SHP77 (cell line): Measurements from ENCODE around the gene GPR3.

Source experiments
- DNase-seq, 2 experiments: peaks; one replicate each; lab custom pipeline; 2025; lab: John Stamatoyannopoulos, UW

The GPR3 gene

DNA sequence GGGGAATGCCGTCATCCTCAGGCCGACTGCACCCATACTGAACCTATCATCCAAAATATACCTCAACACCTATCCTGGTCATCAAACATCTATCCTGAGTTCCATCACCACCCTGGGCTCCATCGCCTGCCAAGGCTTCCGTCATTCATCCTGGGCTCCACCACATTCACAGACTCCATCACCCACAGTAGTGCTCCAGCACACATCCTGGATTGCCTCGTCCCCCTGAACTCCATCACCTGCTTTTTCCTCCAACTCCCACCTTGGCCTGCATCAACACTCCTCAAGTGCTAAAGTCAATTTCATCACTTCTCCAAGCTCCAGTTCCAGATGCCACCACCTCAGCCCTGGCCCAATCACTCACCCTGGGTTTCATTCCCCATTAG is 33.5 kb upstream of the GPR3 start:
- no peak for DNase-seq

DNA sequence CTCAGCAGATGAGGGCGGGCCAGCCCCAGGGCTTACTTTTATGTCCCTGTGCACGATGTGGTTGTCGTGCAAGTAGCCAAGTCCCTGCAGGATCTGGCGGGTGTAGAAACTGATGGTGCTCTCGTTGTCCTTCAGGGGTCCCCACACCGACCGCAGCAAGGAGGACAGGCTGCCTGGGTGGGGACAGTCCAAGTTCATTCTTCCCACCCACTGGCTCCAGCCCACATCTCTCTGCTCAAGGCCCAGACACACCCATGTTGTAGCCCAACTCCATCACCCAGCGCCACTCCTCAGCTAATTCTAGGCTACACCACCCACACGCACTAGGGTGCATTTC is 32.6 kb upstream of the GPR3 start:
- DNase-seq = no peak

DNA sequence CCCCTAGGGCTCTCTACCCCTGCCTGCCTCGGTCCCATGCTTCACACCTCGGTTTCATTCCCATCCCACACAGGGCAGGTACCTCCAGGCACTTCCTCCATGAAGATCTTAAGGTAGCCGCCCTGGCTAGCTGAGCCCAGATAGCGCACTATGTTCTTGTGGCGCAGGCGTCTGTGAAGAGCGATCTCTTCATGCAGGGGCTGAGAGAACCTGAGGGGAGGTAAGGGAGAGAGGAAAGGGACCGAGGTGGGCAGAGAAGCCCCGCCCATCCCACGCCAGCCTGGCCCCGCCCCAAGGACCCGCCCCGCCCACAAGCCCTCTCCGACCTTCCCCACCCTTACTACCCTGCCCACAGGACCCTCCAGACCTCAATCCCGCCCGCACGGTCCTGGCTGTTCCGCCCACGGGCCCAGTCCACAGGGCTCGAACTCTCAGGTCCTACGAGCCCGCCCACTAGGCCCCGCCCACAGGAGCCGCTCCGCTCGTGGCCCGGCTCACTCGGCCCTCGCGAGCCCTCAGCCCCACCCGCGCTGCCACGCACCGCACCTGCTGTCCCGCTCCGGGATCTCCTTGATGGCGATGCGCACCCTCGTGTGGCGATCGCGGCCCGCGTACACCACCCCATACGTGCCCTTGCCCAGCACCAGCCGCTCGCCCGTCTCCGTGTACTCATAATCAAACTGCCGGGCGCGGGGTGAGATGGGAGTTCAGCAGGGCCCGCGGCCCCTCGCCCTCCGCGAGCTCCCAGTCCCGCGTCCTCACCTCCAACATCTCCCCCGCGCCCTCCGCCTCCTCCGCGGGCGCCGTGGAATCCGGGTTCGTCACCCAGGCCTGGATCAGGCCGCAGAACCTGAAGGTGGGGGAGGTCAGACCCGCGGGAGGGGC is 32.0 kb upstream of the GPR3 start:
- no peak for DNase-seq

DNA sequence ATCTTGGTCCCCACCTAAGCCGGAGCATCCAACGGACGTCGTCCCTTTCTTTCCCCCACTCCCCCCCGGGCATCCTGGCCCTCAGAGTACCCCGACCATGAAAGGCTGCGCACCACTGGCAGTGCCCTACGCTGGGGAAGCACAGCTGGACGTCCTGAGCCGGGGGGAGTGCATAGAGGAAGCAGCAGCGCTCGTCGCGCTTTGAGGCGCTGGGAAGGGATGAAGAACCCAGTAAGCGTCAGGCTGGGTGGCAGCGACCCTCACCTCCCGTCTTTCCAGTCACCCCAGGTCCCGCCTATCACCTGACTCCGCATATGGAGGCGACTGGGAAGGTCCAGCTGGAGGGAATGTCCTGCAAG is 31.4 kb upstream of the GPR3 start:
- DNase-seq = no peak

DNA sequence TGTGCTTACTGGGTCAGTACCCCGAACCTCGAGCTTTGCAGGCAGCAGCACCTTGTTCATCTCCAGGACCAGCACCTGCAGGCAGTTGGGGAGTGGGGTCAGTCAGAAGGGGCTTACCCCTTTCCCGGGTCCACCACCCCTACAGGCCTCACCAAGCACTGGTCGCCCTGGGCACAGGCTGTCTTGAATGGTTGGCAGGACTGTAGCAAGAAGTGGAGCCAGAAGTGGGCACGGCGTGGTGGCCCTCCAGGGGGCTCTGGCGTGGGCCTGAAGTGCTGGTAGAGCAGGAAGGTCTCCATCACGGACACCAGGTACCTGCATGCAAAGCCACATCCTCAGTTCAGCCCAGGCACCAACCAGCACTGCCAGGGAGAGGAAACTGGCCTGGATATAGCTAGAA is 30.9 kb upstream of the GPR3 start:
- no peak for DNase-seq

DNA sequence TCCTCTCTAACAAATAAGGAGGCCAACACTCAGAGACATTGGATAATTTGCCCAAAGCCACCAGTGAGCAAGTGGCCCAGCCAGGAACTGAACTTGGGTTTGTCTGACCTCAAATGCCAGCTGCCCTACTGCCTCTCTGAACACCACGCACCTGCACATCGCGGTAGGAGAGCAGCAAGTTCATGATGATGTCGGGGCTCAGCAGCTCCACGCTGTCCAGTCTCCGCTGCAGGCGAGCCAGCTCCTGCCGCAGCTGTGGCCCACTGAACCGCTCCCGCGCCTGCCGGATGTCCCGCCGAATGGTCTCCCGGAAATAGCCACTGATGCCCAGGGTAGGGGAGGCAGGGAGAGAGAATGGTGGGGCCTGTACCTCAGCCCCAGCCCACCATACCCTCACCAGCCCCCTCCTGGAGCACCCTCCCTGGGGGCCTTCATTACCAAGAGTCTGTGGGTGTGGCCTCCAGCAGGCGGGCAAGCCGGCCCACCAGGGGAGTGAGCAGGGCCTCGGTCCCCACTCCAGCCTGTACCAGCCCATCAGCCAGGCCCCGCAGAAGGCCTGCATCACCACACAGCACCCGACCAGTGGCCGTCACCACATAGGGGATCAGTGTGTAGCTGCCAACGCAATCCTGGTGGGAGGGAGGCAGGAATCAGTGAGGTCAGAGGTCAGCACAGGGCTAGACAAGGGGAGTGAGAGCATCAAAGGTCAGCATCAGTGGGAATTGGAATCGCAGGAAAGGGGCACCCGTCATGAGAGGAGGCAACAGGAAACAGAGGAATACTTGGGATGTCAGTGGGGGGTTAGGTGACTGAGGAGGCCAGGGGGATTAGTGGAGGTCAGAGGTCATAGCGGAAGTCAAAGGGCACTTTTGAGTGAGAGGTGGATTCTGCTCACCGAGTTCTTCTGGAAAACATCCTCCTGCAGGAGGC is 28.4 kb upstream of the GPR3 start:
- DNase-seq = no peak

DNA sequence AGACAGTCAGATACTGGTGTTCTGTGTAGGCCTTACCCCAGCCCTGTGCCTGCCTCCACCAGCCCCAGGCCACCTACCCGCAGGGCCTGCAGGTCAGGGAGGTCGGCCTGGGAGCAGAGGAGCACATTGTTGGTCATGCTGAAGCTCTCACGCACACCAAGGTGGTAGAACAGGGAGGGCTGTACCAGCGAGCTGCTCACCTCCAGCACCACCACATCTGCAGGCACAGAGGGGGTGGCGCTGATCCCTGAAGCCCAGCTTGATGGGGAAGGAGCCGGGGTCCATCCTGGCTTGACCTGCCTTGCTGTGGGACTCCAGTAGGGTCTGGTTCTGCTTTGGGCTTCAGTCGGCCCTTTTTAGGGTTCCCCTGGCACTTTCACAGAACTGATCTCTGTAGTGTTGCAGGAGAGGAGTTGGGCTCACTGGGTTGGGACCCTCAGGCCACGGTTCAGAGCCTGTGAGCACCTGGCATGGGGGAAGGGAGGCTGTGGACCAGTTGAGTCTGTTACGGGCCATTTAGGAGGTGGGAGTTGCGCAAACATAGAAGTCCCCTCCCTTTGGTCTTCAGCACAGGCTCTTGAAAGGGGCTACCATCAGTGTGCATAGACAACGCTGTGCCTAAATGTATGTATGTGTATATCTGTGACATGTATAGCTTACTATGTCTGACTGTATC is 27.6 kb upstream of the GPR3 start:
- DNase-seq = no peak

DNA sequence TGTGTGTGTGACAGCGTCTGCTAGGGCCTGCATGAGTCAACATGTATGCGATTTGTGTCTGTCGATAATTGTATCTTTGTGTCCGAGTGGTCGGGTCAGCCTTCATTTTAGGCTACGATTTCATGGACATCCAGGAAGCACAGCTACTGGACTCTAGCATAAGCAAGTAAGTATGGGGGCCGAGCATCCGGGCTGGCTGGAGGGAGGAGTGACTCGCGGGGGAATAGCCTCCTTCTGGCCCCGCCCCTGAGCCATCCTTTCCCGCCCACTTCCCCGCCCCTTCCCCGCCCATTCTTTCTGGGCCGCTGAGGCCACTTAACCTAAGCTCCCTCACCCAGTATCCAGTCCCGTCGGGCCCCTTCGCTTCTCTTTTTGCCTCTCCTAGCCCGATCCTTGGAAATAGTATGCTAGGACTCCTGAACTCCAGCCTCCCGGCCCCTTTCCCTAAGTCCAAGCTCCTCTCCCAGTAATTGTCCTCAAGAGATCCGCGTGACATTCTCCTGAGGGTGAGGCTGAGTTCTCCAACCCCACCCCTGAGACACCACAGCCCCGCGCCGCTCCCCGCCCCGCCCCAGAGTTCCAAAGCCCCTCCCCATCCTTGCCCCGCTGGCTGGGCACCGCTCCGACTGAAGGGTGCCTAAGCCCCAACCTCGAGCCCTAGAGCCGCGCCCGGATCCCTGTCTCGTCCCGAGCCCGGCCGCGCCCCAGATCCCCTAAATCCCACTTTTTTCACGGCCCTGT is 26.9 kb upstream of the GPR3 start:
- DNase-seq = peak; percentile 72 to 74

DNA sequence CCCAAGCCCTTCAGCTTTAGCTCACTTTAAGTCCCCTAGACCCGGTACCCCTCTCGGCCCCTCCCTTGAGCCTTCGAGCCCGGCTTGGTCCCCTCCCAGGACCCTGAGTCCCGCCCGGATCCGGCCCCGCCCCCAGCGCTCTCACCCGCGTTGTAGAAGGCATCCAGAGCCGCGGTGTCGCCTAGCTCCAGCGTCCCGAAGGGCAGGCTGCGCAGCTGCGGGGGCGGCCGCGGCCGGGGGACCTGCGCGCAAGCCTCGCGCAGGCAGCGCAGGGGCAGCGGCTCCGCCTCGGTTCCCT is 26.4 kb upstream of the GPR3 start:
- peak; percentile 64 to 65 for DNase-seq

DNA sequence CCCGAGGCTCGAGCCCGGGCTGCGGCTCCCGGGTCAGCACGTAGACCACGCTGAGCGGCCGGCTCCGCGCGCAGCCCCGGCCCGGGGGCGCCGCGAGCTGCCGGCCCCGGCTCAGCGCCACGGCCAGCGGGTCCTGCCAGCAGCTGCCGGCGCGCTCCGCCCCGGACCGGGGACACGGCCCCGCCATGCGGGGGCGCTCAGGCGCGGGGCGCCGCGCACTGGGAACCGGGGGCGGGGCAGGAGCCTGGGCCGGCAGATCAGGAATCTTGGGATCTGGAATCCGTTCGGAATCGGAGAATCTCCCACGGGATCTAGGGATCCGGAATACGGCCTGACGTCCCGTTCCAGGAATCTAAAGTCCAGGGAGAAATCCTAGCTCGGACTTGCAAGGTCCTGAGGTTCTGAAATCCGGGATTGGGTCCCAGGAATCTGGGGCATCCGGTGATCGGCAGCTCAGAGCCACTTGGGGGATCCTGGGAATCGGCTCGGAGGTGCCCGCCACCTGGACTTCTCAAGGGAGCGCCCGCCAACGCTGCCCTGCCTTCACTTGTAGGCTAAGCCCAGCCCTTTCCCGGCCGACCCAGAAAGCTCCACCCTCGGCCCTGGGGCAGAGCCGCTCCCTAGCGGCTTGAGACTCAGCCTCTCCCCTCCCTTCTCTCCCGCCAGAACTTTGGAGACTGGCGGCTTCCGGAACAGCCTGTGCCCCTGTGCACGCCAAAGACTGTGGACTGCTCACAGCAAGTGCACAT is 25.8 kb upstream of the GPR3 start, which contains the start of gene MAP3K6:
TSS of gene MAP3K6 (minus strand) at position 551 of the 749 bp plus-strand sequence. CDS start at position 187, 364 bp downstream.
- DNase-seq = peak; percentile 41 to 65

DNA sequence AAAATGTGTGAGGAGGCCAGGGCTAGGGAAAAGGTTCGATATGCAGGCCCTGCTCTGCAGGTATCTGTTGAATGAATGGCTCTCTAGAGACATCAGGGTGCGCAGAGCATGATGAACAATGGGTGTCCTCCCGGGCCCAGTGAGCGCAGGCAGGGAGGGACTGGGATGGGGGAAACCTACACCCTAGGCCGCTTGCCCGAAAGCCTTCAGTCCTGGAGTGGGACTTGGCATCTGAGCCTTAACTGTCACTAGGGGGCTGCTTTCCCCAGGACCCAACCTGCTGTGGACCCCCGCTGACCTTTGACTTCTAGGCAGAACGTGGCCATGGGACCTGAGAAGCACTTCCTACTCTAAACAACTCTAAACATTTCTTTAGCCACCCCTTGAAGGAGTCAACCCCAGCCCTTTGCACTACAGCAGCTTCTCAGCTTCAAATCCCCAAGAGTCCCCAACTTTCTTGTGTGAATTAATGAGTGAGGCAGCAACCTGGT is 25.2 kb upstream of the GPR3 start:
- DNase-seq = no peak

DNA sequence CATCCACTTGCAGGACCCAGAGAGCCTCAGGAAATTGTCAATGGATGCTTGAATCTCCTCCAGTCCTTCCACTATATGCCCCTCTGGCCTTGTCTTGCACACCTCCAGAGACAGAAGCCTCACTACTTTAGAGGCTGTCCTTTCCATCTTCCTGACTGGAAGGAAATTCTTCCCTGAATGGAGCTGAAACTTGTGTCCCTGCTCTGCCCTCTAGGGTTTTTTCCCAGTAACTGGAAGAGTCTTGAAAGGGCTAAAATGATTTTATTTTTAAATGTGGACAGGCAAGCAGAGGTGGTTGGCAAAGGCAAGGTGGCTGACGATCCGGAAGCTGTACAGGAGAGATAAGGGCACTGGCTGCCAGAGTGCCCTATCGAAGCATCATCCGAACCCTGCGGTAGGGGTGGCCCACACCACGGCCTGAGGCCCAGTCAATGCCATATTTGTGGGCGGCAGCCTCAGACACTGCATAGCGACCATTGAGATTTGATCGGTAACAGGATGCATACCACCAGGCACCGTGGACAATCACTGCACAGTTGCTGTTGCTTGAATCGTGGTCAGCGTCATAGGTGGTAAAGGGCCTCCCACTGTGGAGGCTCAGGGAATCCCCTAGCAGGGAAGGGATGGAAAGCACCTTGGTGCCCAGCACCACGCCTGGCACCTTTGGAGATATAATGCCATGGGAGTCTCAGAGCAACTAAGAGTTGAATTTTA is 23.4 kb upstream of the GPR3 start:
- DNase-seq = no peak

DNA sequence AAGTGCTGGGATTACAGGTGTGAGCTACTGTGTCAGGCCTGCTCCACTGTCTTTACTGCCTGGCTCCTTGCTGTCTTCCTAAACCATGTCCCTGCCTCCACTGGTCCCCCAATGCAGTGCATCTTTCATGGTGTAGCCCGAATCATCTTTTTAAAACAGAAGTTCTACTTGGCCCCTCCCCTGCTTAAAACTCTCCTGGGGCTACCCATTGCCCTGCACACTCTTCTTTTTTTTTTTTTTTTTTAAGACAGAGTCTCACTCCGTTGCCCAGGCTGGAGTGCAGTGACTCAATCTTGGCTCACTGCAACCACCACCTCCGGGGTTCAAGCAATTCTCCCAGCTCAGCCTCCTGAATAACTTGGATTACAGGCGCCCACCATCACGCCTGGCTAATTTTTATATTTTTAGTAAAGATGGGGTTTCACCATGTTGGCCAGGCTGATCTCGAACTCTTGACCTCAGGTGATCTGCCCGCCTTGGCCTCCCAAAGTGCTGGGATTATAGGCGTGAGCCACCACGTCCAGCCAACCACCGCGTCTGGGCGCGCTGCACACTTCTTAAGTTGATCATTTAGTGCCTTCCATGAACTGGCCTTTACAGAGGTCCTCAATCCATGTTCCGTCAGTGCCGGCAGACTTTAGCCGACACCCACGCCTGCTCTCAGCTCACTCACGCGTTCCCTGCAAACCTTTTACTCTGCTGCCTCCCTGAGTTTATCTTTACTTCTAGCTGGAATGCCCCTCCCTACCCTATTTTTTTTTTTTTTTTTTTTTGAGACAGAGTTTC is 20.2 kb upstream of the GPR3 start:
- DNase-seq = no peak

DNA sequence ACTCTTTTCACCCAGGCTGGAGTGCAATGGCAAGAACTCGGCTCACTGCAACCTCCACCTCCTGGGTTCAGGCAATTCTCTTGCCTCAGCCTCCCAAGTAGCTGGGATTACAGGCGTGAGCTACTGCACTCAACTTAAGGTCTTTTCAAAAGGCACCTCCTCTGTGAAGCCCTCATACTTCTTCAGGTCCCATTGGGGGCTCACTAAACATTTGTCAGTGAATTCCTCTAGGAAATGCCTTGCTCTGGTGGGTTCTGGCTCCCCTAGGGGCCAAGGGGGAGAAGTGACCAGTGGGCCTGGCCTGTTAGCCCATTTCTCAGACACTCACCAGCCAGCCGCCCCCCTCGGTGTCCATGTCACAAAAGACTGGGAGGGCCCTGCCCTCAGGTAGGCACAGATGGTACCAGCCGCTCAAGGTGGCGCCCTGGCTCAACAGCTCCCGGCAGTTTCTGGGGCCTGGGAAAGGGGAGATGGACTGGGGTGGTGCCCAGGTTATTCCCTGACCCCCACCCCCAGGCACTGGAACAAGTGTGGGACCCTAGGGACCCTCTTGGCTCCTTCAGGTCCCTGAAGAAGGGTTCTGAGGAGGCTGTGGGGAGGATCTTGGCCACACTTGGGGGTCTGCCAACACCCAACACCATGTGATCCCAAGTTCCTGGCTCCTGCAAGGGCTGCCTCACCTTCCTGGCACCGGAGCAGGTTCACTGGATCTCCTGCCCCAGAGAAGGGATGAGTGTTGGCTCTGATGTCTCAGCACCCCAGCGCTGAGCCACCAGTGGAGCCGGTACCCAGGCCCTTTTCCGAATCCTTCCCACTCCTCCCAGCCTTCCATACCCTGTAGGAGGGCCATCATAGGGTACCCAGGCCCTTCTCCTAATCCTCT is 19.4 kb upstream of the GPR3 start:
- no peak for DNase-seq

DNA sequence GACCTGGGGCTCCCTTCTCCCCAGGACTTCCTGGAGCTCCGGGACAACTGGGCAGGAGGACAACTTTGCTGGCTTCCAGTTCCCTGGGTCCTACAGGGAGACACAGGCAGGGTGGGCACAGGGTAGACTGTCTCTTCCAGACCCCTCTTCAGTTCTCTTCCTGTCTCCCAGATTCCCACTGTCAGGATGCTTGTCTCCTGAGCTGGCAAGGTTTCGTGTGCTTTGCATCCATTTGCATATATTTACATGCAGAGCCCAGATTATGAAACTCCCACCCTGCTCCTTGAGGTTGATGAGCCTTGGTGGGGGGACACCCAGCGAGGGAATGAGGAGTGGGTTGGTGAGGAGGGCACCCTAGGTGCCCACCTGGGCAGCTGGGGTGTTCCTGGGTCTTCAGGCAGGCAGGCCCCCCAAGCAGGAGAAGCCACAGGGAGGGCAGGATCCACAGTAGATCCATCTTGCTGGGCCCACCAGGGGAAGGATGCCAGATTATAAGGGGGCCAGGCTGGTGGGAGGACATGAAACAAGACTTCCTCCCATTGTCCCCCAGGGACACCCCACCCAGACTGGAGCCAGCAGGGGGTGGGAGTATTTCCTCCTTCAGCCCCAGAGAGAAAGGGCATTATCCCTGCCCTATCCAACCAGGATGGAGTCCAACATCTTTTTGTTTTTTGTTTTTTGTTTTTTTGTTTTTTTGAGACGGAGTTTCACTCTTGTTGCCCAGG is 17.9 kb upstream of the GPR3 start, which contains the start of gene FCN3:
TSS of gene FCN3 (minus strand) at position 463 of the 725 bp plus-strand sequence. CDS start at position 457, 6 bp downstream.
- DNase-seq = no peak

DNA sequence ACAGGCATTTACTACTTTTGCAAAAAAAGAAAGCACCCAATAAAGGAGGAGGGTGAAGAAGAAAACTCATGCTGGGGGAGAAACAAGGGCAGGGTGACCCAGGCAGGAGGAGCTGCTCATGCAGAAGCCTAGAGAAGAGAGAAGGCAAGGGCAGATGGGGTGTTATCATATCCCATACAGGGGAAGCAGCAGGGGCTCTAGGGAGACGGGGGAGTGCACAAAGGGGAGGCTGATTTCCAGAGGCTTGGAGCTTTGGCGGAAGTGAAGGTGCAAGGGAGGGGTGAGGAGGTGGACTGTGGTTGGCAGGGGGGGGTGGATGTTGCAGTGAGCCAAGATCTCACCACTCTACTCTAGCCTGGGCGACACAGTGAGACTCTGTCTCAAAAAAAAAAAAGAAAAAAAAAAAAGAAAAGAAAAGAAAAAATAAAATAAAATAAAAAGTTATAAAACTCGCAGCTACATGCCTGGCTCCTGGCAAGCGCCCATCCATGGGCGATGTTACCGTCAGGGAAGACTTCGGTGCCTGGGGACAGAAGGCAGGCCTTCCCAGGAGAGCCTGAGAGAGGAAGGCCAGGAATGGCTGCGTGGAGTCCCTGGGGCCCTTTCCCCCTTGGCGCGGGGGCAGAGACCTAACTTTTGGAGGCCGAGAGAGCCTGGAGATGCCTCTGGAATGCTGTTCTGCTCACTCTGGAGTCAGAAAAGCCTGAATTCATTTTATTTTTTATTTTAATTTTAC is 14.5 kb upstream of the GPR3 start:
- no peak for DNase-seq

DNA sequence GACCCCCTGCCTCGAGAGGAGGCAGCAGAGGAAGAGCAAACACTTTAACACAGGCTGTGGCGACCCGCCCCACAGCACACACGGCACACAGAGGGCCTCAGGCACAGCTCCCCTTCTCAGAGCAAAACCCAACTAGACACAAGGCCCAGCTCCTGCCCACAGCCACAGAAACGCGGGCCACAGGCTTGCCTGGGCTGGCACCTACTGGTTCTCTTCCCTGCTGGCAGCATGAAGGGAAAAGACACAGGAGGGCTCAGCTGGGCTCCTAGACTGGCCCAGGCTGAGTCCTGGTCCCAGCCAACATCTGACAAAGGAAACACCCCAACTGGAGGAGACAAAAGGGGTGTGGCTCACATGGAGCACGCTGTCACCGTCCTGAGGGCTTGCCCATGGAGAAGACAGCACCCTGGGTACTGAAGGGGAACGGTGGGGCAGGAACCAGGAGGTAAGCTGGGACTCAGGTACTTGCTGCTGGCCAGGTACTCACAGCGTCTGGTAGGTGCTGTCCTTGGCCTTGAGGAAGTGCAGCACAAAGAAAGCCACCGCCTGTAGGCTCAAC is 12.8 kb upstream of the GPR3 start:
- no peak for DNase-seq
